ENCODE measurements around the gene FAM110D.

Gene FAM110D

DNA sequence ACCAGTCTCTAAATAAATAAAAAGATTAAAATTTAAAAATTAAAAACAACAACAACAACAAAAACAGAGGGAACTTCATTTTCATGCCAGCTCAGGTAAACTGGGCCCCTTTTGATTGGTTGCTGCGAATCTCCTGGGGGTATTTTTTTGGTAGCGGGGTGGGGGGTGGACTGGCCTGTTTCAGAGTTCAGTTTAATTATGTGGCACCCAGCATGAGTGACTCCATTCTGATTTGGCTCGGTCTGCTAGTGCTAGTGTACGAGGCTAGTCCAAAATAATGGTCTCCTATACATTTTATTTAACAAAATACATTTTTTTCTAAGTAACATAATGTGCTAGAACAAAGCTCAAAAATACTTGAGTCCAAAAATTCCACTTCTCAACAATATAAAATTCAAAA, 29.1 kb upstream of the FAM110D start:
- DNase-seq (ENCODE audit: low read depth in 2 of 2): no peak

DNA sequence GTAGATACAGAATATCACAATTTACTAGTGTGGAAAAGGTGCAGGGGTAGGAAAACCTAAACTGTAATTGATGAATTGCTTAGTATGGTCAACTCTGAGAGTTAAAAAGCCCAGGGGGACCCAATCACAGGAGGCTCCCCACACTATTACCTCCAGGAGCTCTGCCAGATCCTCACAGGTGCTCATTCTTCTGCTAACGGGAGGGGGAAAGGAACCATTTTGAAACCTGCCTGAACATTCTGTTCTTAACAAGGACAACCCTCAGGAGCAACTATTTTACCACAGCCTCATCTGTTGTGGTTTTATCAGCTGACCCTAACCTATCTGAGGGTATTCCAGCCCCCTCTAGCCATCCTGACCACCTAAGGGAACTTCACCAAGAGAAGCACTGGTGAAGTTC, 28.2 kb upstream of the FAM110D start:
- no peak for DNase-seq (ENCODE audit: low read depth in 2 of 2)

DNA sequence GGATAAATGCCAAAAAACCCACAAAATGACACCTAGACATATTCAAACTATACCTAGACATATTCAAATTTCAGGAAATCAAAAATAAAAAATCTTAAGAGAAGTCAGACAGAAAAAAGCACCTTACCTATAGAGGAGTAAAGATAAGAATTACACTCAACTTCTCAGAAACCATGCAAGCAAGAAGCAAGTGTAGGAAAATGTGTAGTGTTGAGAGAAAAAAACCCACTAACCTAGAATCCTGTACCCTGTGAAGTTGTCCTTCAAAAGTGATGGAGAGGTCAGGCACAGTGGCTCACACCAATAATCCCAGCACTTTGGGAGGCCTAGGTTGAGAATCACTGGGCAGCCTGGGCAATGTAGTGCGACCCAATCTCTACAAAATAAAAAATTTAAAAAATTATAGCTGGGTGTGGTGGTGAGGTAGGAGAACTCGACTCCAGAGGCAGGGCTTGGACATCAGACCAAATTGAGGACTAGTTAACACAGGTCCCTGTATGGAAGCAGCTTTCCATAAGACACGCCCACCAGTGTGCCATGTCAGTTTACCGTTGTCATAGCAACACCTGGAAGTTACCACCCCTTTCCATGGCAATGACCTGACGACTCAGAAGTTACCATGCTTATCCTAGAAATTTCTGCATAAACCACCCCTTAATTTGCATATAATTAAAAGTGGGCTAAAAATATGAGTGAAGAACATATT, 26.6 kb upstream of the FAM110D start:
- DNase-seq (ENCODE audit: low read depth in 2 of 2): no peak

DNA sequence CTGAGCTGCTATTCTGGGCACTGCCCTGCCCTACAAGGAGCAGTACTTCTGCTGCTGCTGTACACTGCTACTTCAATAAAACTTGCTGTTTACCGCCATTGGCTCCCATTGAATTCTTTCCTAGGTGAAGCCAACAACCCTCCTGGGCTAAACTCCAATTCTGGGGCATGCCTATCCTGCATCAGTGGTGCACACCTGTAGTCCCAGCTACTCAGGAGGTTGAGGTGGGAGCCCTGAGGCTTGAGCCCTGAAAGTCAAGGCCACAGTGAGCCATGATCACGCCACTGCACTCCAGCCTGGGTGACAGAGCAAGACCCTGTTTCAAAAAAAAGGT, 26.1 kb upstream of the FAM110D start:
- DNase-seq (ENCODE audit: low read depth in 2 of 2): no peak

DNA sequence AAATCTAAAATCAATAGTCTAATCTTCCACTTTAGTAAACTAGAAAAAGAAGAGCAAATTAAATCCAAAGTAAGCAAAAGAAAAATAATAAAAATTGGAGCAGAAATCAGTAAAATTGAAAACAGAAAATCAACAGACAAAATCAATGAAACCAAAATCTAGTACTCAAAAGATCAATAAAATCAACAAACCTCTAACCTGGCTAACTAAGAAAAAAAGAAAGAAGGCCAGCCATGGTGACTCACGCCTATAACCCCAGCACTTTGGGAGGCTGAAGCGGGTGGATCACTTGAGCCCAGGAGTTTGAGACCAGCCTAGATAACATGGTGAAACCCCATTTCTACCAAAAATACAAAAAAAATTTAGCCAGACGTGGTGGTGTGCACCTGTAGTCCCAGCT, 24.4 kb upstream of the FAM110D start:
- no peak for DNase-seq (ENCODE audit: low read depth in 2 of 2)

DNA sequence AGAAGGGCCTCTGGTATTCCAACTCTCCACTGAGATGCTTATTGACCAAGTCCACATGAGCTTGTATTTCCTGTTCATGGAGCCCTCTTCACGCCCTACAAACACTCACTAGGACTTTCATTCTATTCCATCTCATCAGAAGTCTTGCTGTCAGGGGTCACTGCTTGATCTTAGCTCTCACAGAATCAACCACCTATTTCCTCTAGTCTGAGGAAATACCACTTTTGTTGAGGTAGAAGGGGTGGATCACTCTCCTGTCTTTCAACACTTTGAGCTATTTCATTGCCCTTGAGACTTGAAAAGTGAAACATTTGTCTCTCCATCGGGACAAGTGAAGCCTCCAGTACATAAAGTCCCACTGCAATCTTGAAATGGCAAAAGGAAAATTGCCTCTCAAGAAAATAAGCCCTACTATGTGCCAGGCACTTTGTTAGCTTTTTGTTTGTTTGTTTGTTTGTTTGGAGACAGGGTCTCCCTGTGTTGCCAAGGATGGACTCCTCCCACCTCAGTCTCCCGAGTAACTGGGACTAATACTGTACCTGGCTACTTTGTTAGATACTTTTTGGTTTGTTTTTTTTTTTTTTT, 19.8 kb upstream of the FAM110D start:
- DNase-seq (ENCODE audit: low read depth in 2 of 2): no peak

DNA sequence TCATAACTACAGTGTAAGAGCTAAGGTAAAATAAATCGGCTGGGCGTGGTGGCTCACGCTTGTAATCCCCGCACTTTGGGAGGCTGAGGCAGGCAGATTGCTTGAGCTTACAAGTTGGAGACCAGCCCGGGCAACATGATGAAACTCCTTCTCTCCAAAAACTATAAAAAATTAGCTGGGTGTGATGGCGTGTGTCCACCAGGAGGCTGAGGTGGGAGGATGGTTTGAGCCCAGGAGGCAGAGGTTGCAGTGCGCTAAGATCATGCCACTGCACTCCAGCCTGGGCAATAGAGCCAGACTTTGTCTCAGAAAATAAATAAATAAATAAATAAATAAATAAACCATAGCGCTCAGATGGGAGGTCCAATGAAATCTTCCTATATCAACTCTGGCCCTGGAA, 16.7 kb upstream of the FAM110D start:
- DNase-seq (ENCODE audit: low read depth in 2 of 2): no peak

DNA sequence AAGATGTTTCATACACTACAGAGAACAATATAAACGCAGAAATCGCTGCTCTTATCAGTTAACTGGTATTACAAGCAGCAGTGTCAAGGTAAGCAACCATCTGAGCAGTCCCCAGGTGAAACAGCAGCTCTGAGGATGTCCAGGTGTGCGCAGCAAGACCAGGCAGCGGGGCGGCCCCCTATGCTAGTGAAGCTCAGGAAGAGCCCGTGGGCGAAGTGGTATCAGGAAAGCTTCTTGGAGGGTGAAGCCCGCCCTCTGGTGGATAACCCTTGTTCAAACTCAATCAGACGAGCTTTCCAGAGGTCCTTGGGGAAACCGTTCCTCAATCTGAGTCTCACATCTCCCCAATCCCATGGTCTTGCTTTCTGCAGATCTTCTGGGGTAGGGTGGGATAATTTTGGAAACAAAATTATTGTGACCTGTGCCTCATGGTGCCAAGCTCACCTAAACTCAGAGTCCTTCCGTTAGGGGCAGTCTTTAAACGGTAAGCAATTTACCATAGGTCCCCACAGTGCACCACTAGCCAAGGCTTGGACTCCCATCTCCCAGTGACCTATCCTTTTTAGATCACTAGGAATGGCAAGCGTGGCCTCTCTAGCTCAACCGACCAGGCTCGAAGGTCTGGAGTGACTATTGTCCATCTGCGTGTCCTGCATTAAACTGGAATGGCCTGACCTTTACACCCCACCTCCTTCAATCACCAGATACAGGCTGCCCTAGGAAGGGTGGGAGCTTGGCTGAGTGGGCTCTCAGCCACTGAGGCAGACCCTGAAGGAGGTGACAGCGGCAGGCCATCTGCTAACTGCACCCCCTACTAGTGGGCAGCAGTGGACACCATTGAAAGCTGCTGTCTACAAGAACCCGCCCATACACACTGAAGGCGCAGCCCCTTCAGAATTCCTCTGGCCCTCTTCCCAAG, 13.6 kb upstream of the FAM110D start:
- peak; percentile 28 to 56 for DNase-seq (ENCODE audit: low read depth in 2 of 2)

DNA sequence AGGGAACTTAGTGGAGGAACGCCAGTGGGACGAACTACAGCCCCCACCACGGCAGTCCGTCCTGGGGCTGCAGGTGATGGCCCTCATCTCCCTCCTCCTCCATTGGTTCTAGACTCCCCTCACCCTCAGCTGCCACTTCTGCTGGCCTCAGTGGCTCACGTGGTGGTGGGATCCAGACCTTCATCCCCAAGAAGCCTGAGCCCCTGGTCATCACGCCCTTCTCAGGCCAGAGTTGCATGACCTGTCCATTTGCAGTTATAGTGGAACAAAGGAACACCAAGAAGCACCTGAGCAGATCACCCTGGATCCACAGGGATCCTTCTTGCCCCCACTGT, 13.0 kb upstream of the FAM110D start:
- no peak for DNase-seq (ENCODE audit: low read depth in 2 of 2)

DNA sequence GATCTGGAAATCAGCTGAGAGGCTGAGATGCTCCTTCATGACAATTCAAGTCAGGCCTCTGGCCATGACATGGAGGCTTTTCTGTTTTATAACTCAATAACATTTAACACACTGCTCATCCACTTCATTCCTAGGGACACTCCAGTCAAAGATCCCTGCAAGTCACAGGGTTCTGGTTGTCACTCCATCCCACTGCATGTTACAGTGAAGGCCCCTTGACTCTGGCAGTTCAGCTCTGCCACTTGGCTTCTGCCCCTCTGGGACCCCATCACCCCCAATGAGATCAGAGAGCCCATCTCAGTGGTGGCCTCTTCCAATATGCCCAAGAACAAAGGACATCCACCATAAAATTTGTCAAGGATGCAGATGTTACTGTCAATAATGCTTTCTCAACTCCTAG, 10.0 kb upstream of the FAM110D start:
- DNase-seq (ENCODE audit: low read depth in 2 of 2): no peak

DNA sequence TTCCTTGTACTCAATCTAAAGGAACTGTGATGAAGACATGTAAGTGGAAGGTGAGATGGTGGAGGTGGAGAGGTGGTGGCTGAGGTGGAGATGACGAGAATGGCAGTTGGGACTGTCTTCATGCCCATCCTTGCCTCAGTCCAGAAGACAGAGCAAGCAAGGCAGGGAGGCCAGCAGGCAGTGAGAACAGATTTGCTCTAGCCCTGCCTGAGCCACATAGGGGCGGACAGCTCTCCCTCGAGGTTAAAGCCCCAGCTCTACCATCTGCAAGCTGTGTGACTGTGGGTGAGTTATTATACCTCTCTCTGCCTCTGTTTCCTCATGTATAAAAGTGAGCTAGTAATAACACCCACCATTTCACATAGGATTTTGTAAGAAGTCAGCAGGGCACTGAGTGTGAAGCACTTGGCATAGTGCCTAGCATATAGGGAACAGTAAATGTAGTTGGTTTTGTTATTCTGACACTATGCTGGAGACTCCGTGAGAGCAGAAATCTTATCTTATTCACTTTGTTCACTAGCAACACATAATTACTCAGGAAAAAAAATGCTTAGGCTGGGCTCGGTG, 4.8 kb upstream of the FAM110D start:
- DNase-seq (ENCODE audit: low read depth in 2 of 2): no peak

DNA sequence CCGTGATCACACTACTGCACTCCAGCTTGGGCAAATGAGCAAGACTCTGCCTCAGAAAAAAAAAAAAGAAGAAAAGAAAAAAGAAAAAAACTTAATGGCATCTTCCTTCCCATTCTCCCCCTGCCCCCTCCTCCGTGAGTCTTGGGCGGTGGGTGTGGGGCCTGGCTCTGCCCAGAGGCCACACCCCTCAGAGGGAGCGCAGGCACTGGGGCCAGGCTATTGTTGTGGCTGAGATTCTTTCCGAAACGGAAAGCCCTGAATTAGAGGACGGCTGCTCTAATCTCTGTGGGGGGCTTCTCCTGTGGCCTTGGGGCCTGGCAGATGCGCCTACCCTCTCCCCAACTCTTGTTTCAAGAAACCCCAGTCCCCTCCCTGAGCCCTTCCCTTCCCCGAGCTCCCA, 4.1 kb upstream of the FAM110D start:
- DNase-seq (ENCODE audit: low read depth in 2 of 2): no peak

DNA sequence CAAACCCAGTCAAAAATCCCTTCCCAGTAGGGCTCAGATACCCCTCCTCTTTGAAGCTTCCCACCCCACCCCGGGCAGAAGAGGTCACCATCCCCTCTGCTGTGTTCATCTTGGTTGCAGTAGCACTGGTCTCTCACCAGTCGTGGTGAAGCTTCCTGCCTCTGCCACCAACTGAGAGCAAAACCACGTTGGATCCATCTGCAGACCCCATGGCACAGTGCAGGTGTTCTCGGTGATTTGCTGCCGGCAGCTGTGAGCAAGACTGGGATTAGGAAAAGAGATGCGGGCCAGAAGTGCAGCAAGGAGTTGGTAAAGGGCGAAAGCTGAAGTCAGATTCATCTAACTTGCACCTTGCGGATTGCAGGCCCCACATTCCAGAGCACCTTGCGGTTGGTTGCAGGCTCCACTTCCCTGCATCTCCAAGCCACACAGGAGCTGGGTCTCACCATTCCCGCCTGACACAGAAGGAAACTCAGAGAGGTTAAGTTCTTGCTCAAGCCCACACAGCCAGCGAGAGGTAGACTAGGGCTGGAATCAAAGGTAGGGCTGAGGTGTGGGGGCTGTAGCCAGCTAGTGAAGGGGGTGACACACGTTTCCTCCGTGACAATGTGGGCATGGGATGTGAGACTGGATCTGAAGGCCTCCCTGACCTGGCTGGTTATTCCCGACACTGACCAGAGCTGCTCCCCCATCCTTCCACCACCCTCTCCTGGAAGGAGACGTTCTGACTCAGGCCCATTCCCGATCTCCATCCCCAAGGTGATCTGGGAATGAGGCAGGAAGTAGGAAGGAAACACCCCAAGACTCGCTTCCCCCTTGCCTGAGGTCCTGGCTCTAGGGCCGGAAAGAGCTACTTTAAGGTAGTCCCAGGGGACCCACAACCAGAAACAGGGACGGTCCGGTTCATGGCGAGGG, 3.3 kb upstream of the FAM110D start:
- DNase-seq (ENCODE audit: low read depth in 2 of 2): no peak

DNA sequence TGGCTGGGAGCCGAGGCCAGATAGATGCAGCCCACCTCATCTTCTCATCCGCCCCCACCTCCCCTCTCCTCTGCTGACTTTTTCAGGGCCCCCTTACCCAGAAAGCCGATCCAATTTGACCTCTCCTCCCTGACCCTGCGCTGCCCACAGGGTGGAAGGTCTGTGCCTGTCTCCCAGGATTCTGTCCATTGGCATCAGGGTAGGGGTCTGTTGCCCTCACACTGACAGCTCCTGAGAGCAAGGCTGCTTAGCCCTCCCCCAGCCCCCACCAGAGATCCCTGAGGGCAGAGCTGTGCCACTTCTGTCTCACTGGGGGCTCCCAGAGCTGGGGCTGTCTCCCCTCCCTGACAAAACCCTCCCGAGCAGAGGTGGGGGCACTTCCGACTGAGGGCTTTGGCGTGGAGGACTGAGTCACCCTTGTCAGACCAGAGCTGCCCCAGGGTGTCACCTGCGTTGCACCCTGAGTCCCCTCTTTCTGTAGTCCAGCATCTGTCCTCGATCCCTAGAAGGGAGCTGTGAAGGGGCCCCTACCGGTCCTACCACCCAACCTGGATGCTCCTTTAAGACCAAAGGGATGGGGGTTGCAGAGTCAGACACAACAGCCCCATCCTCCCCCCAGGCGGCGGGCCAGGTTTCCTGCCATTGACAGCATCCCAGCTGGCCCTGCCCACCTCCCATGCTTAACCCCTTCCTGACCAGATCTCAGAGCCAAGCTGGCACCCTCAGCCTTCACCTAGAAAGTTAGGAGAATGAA, 2.4 kb upstream of the FAM110D start:
- no peak for DNase-seq (ENCODE audit: low read depth in 2 of 2)

DNA sequence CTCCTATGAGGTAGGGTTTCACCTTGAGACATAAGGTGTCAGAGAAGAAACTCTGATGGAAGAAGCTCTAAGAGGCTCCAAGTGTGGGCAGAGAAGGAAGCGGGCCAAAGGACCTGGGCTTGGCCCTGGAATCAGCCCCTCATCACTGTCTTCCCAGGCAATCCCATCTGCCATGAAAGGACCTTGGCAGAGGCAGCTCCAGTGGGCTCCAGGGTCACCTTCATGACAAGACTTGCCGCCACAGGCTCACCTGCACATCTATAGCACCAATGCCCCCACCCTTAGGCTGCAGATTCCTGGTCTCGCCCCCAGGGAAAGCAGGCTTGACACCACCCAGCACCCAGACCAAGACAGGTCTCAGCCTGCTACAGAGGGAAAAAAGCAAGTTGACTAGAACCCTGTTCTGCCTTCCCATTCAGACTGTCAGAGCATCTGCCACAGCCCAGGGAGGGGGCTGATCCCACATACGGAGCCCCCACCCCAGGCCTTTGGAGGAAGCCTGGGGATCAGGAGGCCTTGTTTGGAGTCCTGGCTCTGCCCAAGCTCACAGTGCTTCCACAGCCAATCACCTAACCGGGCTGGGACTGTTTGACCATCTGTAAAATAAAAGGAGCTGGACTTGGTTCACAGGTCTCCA, 490 bp upstream of the FAM110D start:
- no peak for DNase-seq (ENCODE audit: low read depth in 2 of 2)

DNA sequence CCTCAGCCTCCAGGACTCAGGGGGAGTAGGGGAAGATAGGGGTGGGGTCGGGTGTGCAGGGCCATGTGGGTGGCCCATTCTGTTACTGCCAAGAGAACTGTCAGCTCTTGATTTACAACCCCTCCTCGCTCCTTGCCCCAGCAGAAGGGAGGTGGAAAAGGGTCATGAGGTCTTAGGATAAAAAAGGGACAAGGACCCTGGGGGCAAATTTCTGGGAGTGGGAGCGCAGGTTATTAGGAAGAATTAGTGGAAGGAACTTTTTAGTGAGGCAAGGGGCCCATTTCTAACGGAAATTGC, 812 bp downstream of the FAM110D start:
- no peak for DNase-seq (ENCODE audit: low read depth in 2 of 2)

DNA sequence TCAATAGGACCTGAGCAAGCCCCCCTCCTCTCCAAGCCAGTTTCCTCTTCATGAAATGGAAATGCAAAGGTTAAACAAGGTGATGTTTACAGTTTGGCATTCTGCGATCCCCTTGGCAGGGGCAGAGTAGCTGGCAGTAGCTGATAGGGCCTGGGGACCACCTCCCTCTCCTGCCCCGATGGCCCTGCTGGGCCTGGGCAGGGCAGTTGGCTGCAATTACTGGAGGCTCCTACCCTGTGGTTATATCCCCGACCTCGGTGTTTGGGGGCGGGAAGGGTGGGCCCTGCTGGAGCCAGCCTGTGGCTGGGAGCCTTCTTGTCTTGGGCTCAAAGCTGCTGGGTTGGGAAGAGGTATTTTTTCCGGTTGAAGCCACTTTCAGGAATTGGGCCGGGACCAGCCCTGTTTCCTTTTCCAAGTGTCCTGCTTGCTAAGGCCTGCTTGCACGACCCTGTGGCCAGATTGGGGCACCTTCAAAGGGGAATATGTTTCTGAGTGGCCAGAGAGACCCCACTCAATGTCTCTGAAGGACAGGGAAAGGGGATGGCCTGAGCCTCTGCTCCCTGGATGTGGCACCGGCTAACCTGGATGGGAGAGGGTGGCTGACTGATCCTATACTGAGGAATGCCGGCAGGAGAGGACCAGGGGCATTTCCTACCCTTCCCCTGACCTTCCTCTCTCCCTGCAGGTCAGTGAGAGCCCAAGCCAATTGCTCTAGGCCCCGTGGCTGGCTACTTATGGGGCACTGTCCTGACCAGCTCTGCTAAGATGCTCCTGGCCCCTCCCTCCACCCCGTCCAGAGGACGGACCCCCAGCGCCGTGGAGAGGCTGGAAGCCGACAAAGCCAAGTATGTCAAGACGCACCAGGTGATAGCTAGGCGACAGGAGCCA, 1.9 kb downstream of the FAM110D start:
- no peak for DNase-seq (ENCODE audit: low read depth in 2 of 2)

DNA sequence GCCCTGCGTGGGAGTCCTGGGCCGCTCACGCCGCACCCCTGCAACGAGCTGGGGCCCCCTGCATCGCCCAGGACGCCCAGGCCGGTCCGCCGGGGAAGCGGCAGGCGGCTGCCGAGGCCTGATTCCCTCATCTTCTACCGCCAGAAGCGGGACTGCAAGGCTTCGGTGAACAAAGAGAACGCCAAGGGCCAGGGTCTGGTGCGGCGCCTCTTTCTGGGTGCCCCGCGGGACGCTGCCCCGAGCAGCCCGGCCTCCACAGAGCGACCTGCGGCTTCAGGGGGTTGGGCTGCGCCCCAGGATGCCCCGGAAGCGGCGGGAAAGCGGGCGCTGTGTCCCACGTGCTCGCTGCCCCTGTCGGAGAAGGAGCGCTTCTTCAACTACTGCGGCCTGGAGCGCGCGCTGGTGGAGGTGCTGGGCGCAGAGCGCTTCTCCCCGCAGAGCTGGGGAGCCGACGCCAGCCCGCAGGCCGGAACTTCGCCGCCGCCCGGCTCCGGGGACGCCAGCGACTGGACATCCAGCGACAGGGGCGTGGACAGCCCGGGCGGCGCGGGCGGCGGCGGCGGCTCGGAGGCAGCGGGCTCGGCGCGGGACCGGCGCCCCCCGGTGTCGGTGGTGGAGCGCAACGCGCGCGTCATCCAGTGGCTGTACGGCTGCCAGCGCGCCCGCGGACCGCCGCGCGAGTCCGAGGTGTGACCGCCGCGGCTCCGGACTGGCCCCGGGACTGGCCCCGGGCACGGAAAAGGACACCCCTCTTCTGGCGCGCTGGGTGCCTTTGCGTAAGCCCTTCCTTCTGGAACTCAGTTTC, 2.7 kb downstream of the FAM110D start:
- DNase-seq (ENCODE audit: low read depth in 2 of 2): peak in 1 of 2 donors; percentile 22

DNA sequence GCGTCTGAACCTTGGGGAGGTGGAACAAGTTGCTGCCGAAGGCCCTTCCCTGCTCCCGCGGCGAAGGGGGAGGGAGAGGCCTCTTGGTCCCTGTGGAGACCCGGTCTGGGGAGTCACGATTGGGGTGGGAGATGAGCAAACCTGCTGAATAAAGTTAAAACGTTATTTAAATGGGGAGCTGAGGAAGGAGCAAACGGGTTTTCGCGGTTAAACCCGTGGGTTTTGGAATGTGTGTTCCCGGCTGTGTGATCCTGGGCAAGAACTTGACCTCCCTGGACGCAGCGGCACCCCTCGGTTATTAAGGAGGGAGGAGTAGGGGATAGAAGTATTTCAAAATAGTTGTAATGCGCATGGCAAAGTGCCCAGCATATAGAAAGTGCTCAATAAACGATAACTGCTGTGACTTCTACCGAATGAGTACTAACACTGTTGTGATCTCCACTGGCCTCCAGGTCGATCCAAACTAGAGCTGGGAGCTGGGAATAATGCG, 3.4 kb downstream of the FAM110D start:
- no peak for DNase-seq (ENCODE audit: low read depth in 2 of 2)
